Activated CD4-positive, alpha-beta T cell treated with anti-CD3 and anti-CD28 coated beads, Interleukin-2, amount 50 U/mL, for 4 hours (primary cell): Measurements from ENCODE around the gene MACROD2.
"Not testable (repeated sequence)": the region's sequence is repeated elsewhere in the genome, so short reads cannot be mapped to it uniquely, and the experiment has no call there.

Source experiments
- DNase-seq, 2 experiments: peaks; one replicate each; pipeline ENCODE4 v3.0.0-alpha.2; 2020

Gene MACROD2

DNA sequence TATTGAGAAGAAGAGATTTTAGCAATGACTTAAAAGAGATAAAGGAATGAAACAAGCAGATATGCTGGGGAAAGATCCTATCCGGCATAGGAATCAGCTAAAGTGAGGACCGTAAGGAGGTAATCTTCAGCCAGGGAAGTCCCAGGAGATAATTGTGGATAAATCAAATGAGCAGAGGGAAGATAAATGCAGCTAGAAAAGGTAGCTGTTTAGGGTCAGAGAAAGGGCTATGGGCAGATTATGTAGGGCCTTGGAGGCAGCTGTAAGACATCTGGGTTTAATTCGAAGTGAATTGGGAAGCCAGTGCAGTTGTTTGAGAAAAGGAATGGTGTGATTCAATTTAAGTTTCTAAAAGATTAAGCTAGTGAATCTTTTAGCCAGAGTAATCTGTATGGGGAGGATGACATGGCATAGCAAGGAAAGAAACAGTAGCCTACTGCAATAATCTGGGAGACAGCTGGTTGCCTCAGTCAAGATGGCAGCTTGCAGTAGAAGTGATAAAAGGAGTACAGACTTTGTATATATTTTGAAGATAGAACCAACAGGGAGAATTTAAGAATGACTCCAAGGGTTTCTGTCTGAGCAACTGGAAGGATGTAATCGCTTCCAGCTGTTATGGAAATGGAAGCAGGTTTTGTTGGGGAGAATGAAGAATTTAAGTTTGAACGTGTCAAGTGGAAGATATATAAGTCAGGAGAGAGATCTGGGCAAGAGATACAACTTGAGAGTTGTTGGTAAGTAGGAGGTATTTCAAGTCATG lies 894.4 kb downstream of the MACROD2 start:
- no peak for DNase-seq

DNA sequence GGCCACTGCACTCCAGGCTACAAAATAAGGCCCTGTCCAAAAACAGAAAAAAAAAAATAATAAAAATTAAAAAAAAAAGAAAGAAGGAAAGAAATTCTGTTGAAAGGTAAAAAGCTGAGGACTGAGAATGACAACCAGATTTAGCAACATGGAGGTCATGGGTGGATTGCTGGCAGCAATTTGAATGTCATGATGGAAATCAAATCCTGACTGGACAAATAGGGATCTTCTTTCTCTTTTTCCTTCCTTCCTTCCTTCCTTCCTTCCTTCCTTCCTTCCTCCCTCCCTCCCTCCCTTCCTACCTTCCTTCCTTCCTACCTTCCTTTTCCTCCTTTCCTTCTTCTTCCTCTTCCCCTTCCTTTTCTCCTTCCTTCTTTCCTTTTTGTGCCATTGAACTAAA lies 895.4 kb downstream of the MACROD2 start:
- DNase-seq, result no peak

DNA sequence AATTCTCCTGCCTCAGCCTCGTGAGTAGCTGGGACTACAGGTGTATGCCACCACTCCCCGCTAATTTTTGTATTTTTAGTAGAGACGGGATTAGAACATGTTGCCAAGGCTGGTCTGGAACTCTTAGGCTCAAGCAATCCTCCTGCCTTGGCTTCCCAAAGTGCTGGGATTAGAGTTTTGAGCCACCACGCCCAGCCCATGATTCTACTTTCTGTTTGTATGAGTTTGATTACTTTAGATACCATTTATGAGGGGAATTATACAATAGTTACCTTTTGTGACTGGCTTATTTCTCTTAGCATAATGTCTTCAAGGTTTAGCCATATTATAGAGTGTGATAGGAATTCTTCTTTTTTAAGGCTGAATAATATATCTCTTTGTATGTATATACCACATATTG lies 897.5 kb downstream of the MACROD2 start:
- no peak for DNase-seq

DNA sequence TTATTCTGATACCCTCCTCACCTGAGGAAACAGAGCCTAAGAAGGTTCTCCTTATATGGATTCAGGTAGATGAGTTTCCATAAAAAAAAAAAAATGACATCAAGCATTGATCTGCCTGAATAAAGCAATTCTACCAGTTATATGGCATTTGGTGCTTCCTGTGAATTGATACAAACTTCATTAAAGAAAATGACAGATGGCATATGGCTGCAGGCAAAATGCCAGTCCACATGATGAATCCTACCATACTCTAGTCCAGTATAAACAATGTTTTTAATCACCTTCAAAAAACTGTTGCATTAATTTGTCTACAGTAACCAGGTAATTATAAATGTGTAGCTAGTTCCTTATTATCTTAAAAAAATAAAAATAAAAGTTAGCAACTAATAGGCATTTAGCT lies 901.3 kb downstream of the MACROD2 start:
- no peak for DNase-seq

DNA sequence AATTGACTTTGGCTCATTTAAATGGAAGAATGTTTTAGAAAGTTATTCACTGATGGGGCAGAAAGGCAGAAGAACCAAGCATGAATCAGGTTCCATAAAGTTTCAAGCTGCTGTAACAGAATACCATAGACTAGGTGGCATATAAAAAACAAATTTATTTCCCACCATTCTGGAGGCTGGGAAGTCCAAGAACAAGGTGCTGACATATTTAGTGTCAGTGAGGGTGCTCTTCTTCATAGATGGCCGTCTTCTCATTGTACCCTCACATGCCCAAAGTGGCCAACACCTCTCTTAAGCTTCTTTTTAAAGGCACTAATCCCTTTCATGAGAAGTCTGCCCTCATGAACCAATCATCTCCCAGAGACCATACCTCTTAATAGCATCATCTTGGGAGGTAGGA lies 902.3 kb downstream of the MACROD2 start:
- DNase-seq, result no peak

DNA sequence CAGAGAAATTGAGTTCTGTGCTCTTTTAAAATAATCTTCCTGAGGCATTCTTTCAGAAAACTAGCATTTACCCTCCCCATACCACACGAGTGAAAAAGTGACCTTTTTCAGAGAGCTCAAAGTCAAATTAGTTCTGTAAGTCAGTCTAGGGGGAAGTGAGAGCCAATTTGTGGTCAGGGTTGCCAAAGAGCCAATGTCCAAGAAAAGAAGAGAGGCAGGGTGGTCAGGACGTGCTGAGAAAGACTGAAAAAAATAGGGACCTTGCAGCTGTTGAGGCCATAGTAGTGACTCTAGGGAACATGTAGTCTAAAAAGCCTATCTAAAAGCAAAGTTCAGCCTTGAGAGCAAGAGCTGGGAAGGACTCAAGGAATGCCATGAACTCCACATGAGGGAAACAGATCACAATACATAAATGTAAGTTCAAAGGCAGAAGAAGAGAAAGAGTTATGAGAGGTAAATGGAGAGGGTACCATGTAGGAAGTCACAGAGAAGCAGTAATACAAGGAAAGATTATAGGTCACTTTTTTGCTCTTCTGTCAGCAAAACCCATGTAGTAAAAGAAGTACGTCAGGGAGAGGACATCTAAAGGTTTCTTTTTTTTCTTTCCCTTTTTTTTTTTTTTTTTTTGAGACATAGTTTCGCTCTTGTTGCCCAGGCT lies 907.2 kb downstream of the MACROD2 start:
- DNase-seq, result no peak

DNA sequence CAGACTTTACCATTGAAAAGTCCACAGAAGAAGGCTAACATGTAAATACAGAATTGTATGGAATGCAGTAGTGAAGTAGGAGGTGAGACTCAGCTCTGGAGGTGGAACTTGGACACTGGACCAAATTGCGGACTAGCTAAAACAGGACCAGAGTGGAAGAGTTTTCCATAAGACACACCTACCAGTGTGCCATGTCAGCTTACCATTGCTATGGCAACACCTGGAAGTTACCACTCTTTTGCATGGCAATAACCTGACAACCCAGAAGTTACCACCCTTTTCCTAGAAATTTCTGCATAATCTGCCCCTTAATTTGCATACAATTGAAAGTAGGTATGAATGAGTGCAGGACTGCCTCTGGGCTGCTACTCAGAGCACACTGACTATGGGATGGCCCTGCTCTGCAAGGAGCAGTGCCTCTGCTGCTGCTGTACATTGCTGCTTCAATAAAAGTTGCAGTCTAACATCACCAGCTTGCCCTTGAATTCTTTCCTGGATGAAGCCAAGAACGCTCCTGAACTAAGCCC lies 911.7 kb downstream of the MACROD2 start:
- no peak for DNase-seq

DNA sequence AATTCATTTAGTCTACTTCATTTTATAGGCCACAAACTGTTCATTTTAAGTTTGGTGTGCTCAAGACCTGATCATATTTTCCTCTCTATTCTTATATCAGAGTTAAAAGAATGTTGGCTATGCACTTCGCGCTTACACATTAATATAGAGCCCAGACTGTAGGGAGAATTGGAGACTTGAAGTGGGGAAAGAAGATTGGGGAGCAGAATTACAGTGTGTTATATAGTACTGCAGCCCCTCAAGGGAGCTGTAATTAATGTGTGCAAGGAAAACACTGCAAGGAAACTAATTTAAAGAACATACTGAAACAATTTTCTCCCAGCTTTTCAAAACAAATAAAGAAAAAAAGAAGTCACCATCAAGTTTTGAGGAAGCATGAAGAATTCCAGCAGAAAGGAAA lies 914.8 kb downstream of the MACROD2 start:
- no peak for DNase-seq

DNA sequence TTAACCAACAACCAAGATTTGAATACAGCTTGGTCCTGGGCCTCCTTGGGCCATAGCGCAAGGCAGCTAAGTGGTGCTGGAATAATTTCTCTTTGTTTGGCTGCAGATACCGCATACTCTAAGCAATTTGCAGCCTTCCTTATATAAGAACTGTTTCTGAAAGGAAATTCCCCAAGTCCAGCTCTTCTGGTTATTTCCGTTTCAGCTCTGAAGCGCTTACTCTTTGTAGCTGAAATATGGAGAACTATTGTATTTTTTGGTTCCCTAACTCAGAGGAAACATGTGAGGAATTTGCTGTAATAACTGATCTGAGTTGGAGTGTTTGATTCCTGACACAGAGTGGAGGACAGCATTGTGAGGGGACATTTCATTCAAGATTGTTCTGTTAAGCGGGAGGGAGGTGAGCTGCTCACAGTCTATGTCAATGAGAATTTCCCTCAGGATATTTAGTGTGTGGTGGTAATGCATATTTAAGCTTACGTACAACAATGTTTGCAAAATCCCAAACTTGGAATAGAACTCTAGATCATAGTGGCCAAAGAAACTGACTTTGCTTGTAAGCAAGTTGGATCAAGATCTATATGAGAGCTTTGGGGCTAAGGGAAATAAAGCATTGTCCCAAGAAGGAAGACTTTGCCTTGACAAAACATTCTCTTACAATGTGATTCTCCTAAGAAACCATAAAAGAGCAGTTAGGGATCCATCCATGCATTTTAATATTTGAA lies 918.7 kb downstream of the MACROD2 start:
- DNase-seq, result no peak

DNA sequence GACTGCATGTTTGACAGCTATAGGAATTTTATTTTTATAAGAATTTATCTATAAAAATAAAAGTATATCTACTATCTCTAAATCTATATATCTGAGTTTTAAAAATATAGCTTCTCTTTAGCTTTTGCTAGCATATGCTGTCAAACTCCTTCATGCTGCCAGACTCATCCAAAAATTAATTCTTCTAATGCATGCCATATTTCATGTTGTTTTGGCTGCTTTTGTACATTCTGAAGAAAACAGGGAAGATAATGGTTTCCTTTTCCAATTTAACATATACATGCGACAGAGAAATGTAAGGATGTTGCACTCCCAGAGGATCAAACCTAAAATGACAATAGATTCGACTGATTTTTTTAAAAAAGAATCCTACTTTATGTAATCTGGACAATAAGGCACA lies 919.3 kb downstream of the MACROD2 start:
- DNase-seq, result no peak

DNA sequence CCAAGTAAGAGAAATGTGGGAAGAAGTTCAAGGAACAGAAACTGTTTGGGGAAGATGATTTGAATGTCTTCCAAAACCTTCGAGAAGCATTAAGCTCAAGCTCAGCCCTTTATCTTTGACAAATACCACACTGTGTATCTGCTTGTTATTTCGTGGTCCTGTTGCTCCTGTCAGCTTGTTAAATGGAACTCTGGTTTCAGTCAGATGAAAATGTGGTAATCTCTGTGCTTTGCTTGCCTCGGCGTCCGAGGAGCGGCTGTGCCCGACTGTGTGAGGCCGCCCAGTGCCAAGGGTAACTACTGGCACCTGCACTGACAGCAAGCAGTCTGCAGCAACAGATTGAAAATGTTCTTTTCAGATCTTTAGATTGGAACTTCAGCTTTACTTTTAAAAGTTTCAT lies 920.0 kb downstream of the MACROD2 start:
- no peak for DNase-seq

DNA sequence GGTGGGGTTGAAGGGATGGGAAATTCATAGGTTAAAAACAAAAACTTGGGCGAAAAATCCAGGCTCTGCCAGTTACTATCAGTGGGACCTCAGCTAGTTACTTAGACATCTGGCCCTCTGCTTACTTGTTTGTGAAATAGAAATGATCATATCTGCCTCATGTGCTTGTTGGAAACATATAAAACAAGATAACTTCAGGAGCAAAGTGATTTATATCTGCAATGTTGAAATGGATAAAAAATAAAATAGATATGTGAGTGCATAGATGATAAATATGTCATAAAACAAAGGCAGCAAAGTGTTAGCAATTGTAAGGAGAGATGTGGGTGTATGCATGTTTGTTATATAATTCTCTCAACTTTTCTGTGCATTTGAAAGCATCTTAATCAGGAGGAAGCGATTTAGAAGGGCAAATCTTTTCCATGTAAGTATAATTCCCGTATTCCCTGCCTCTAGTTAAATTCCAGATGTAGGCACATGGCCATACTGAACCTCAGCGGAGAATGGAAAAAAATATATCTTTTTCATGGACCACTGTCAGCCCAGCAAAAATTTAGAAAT lies 921.1 kb downstream of the MACROD2 start:
- no peak for DNase-seq

DNA sequence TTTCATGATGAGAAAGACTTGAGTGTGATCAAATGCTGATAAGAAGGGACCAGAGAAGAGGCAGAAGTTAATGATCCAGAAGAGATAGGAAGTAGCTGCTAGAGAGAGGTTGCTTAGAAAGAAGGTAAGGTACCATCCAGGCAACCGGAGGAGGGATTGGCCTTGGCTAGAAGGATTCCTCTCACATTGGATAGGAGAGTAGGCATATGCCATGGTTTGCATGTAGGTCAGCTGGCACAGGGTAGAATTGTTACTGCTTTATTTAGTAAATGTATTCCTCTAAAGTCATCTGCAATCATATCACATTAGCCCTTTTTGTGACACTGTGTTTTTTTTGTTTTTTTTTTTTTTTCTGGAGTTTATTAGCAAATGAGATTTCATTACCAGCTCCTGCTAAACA lies 923.0 kb downstream of the MACROD2 start:
- no peak for DNase-seq

DNA sequence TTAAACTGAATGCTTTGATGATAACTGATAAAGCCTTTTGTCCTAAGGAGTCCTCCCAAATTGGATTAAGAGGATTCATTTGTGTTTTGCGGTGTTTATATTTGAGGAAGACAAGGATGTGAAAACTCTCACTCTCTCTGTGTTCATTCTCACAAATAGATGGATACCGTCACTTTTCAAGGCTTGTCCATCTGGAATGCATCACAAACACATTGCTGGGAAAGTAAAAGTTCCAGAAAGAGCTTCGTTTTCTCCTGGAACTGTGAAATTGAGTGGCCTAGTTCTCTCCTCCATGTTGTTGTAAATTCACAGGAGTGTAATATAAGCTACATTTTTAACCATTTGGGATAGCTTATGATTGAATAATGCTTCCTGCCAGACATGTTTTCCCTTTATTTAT lies 923.7 kb downstream of the MACROD2 start:
- no peak for DNase-seq

DNA sequence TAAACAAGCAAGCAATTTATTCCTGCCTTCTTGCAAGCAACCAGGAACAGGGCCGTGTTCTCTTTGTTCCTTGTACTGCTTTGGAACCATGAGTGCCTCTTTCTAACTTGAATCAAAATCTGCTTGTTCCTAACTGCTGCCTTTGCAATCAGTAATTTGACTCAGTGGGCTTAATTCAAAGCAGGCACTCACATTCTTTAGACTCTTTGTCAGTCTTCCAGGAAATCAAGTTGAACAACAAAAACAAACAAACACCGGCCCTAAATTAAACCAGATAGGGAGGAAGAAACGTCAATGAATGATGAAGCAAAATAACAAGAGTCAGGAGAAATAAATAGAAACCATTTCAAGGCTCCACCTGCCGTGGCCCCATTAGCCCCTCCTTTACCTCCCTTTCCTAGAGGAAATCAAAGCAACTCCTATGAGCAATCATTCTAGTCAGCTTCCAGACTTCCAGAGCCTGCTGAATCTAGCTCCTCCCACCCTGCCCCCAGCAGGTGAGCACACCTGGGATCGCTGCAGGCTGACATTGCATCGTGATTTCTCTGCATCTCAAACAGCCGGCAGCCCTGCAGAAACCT lies 924.3 kb downstream of the MACROD2 start:
- DNase-seq, result no peak

DNA sequence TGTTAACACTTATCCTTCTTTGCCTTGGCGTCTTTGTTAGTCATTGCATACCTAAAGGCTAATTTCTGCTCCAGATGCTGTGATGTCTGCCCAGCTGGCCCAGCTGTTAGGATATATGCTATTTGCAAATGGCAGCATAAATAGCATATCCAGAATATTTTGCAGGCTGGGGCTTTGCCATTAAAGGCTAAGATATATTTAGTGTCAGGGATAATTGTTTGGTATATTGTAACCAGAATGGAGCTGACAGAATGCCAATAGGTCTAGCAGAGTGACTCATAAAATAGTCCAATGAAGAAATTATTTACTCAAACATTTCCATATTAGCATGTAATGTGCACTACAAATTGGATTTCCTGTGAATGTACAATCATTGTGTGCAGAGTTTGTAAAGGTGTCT lies 926.2 kb downstream of the MACROD2 start:
- no peak for DNase-seq

DNA sequence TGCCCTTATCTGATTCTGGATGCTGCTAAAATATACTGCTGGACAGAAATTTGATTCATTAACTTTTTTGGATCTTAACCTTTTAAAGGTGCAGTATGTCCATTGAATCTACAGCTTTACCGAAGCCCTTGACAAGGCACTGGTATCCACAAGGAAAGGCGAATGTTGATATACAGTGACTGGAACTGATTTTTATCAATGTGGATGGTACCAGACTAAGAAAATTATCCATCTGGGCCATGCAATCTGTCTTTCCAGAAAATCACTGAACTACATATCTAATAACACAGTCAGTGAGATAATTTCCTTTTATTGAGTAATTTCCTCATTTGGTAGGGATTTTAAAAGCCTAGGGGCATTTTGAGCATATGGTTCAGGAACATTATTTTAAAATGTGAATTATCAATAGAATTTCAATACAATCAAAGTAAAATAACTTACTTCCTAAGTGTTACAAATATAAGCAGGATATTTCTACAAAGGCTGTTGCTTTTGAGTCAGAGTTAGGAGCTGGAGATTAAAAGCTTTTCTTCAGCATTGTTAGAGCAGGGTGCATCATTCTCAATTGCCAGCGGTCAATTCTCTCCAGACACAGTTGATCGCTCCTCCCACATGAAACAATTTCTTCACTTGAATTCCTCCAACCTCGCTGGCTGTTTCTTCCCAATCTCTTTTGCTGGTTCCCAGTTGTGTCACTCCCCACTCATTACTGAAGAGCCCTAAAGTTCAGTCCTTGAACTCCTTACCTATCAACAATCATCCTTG lies 927.4 kb downstream of the MACROD2 start:
- no peak for DNase-seq

DNA sequence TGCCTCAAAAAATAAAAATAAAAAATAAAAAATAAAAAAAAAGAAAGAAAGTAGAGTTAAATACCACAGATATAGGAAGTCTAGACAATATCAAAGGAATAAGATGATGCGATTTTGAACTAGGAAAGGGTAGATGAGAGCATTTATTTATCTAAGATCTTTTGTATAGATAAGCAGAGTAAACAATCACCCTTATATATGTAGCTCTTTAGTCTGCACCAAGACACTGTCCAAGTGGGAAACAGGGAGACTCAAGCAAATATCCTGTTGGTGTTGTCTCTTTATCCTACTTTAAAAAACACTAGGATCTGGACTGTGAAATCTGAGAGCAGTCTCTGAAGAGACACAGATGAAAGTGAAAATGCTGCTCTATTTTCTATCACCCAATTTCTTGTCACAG lies 929.1 kb downstream of the MACROD2 start:
- no peak for DNase-seq

DNA sequence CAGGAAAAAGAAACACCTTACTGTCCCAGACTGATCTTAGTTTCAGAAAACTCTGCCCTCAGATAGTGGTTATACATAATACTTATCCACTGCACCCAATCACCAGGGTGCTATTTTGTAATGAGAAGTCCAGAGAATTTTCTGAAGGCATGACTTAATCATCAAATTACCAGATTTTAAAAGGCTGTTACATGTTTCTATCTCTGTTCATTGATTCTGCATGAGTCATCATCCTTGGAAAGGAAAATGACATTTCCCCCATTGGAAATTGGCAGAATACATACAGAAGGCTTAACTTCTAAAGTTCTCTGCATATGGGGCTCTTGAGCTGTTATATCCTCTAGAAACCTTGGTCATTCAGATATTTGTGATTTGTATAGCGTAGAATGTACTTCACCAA lies 930.0 kb downstream of the MACROD2 start:
- no peak for DNase-seq

DNA sequence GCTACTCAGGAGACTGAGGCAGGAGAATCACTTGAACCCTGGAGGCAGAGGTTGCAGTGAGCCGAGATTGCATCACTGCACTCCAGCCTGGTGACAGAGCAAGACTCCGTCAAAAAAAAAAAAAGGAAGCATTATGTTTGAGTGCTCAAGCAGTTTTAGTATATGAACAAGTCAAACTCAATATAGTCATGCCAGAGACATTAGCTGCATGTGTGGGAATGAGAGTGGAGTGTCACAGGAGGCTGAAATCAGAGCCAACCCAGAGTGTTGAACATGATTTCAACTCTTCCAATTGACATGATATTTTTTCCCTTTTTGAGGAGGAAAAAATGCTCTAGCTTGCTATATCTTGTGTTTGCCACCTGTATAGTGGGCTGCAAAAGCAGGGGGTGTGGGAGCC lies 931.1 kb downstream of the MACROD2 start:
- DNase-seq, result not testable (repeated sequence)

DNA sequence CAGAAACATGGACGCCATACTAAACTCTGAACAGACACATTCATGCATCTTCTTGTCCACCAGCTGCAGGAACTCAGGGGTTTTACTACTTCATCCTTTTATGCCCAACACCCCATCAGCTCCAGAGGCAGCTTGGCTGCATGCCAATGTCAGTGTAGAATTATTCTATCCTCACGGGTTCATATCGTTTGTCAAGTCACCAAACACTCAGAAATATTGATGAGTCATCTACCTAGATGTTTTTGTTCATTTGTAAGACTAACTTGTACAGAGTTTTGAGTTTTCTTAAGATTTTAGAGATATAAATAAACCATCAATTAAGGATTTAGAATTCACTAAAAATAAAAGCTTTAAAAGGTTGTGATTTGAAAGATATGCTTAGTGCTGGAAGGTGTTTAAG lies 932.8 kb downstream of the MACROD2 start:
- no peak for DNase-seq

DNA sequence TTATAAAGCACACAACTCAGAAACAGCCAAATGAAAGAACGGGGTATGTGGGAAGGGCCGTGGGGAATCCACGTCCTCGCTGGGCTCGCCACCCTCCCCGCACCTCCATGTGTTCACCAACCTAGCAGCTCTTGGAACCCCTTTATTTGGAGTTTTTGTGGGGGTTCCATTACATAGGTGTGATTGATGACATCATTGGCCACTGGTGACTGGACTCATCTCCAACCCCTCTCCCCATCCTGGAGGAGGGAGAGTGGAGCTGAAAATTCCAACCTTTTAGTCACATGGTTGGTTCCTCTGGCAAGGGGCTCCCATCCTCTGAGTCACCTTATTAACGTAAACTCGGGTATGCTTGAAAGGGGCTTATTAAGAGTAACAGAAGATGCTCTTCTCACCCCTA lies 934.1 kb downstream of the MACROD2 start:
- no peak for DNase-seq
